Measurements from ENCODE around the gene B3GALT4. TPM values are rescaled to one million over a fixed set of nuclear protein-coding genes. Genes with fewer than 3 reads are reported as not detected.
A peak's percentile ranks its signal among the peaks of the same experiment; 100 is the strongest.

Gene B3GALT4
- total and polyA plus RNA-seq, 4 donors: 5.8 to 12.9 (median 7.2) TPM

DNA sequence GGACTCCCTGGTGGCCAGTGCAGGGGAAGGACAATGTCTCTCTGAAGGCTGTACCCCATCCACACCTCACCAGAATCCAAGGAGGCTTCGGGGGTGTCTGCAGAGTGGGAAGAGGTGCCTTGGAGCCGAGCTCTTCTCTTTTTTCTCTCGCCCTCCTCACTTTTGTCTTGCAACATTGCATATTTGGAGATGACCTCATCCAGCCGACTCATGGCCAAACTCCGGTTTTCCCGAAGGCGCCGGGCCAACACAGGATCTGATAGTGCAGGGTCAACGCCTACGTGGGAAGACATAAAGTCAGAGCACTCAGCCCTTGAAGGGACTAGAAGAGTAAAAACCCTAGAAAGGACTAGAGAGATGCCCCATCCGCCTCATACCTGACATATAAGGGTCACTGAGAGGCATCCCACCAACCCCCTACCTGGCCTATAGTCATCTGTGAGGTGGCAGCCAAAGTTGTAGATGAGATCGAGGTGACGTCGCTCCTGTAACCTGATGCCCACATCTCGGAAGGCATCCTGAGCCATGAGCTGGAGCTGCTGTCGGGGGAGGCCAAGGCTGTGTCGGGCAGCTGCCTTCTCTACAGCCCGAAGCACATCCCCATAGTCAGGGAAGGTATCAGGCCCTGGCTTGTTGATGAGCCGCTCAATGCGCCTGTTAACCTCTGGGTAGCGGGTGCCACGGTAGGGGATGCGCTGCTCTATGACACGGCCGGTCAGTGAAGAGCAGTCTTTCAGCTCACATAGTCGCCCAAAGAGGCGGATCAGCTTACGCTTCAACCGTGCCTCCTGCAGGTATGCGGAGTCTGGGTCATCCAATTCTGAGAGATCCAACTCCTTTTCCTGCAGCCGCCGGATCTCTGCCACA, 43.6 kb downstream of the B3GALT4 start:
- 91% methylated on average over 30 of the region's 32 CpGs for WGBS (ENCODE audit: insufficient coverage)
- Histone ChIP-seq H3K27me3 (ENCODE audit: control insufficient read depth, insufficient read depth, low read length) (no peaks in the 10 kb centered on the region), H3K4me3 (ENCODE audit: low read depth, low read length) (no peak overlapping the region), H3K36me3 (ENCODE audit: control insufficient read depth, insufficient read depth, low read length) (peaks cover 43% of the 10 kb centered on the region), H3K27ac (ENCODE audit: low read depth, low read length) (no peak overlapping the region), H3K4me1 (ENCODE audit: control insufficient read depth, insufficient read depth, low read length) (peaks cover 52% of the 10 kb centered on the region), H3K9me3 (ENCODE audit: control insufficient read depth, insufficient read depth, low read length) (no peaks in the 10 kb centered on the region)
- no peak for DNase-seq (ENCODE audit: low read depth in 4 of 6, low spot score in 6 of 6)

DNA sequence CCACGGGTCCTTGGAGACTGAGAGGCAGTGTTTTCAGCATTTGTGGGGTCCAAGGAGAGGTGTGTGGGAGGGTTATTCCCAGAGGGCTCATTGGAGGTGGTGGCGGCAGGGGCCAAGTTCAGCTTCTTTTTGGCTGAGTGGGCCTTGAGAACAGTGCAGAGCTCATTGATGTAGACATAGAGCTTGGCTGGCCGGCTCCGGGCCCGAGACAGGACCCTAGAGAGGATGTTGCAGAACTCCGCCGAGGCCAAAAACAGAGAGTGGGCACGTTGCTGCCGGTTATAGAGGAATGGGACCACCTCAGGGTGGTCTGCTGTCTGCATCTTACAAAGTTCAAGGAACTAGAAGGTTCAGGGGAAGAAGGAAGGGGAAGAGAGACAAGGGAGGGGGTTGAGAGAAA, 44.3 kb downstream of the B3GALT4 start:
- Histone ChIP-seq H3K27ac (ENCODE audit: low read depth, low read length) (no peak overlapping the region), H3K9me3 (ENCODE audit: control insufficient read depth, insufficient read depth, low read length) (no peaks in the 10 kb centered on the region), H3K27me3 (ENCODE audit: control insufficient read depth, insufficient read depth, low read length) (no peaks in the 10 kb centered on the region), H3K4me3 (ENCODE audit: low read depth, low read length) (no peak overlapping the region), H3K4me1 (ENCODE audit: control insufficient read depth, insufficient read depth, low read length) (peaks cover 50% of the 10 kb centered on the region), H3K36me3 (ENCODE audit: control insufficient read depth, insufficient read depth, low read length) (peaks cover 36% of the 10 kb centered on the region)
- no peak for DNase-seq (ENCODE audit: low read depth in 4 of 6, low spot score in 6 of 6)
- 84% methylated on average over 9 of the region's 9 CpGs for WGBS (ENCODE audit: insufficient coverage)

DNA sequence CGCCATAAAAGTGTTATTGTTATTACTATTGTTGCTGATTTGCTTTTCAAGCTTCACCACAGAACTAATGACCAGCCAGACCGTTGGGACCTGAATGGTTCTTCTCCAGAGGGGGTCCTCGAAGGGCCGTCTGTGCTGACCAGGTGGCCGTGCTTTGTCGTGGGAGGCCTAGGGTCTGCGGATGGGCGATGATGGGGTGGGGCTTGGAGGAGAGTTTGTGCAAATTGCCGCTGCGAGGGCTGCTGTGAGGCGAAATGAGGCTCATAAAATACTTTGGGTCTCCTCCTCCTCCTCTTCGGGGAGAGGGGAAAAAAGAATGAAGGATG, 46.7 kb downstream of the B3GALT4 start:
- 0% methylated on average over 5 of the region's 12 CpGs for WGBS (ENCODE audit: insufficient coverage)
- Histone ChIP-seq H3K36me3 (ENCODE audit: control insufficient read depth, insufficient read depth, low read length) (peaks cover 30% of the 10 kb centered on the region), H3K9me3 (ENCODE audit: control insufficient read depth, insufficient read depth, low read length) (no peaks in the 10 kb centered on the region), H3K4me1 (ENCODE audit: control insufficient read depth, insufficient read depth, low read length) (peaks cover 34% of the 10 kb centered on the region), H3K27me3 (ENCODE audit: control insufficient read depth, insufficient read depth, low read length) (no peaks in the 10 kb centered on the region), H3K4me3 (ENCODE audit: low read depth, low read length) (peak overlapping the region; percentile 82), H3K27ac (ENCODE audit: low read depth, low read length) (peak overlapping the region; percentile 94)
- DNase-seq (ENCODE audit: low read depth in 4 of 6, low spot score in 6 of 6): no peak

DNA sequence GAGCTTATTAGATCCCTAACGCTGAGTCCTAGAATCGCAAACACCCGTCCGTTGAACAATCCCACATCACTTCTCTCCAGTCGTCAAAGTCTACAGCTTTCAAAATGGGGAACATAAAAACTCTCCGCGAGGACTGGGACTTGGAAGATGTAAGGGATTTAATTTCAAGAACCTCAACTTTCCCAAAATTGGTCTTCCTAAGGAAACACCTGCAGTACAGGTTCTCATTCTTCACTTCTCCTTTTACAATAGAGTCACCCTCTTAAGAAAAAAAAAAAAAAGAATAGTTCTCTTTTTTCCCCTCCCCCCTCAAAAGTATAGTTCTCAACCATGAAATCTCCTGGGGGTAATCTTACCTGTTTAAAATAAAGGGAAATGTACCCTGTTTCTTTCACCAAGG, 47.2 kb downstream of the B3GALT4 start:
- Histone ChIP-seq H3K9me3 (ENCODE audit: control insufficient read depth, insufficient read depth, low read length) (no peaks in the 10 kb centered on the region), H3K27me3 (ENCODE audit: control insufficient read depth, insufficient read depth, low read length) (no peaks in the 10 kb centered on the region), H3K4me3 (ENCODE audit: low read depth, low read length) (peak overlapping the region; percentile 82), H3K36me3 (ENCODE audit: control insufficient read depth, insufficient read depth, low read length) (peaks cover 25% of the 10 kb centered on the region), H3K27ac (ENCODE audit: low read depth, low read length) (no peak overlapping the region), H3K4me1 (ENCODE audit: control insufficient read depth, insufficient read depth, low read length) (peaks cover 29% of the 10 kb centered on the region)
- no CpG with 5 or more reads among the region's 7 CpGs for WGBS (ENCODE audit: insufficient coverage)
- DNase-seq (ENCODE audit: low read depth in 4 of 6, low spot score in 6 of 6): peak in 1 of 6 donors; percentile 24

Other genes with a start within 250 kb of the B3GALT4 start
- 10 to 100 TPM; 19.8 to 23.1 TPM for gene HLA-DPA1, start 203.5 kb upstream of the B3GALT4 start, total RNA-seq
- gene HLA-DPA1, start 203.5 kb upstream of the B3GALT4 start, polyA plus RNA-seq (ENCODE audit: insufficient read length in 2 of 2): 10 to 100 TPM in 1 of 2 donors, 1 to 10 TPM in 1; 6.6 to 13.7 TPM
- gene HLA-DPB1, start 201.1 kb upstream of the B3GALT4 start, total RNA-seq: 10 to 100 TPM; 15.4 to 21.3 TPM
- gene HLA-DPB1, start 201.1 kb upstream of the B3GALT4 start, polyA plus RNA-seq (ENCODE audit: insufficient read length in 2 of 2): 10 to 100 TPM; 10.5 to 11.4 TPM
- 1 to 10 TPM; 2.8 to 4.9 TPM for gene COL11A2, start 84.7 kb upstream of the B3GALT4 start, total RNA-seq
- 10 to 100 TPM; 10.4 to 12.6 TPM for gene COL11A2, start 84.7 kb upstream of the B3GALT4 start, polyA plus RNA-seq (ENCODE audit: insufficient read length in 2 of 2)
- gene RXRB, start 76.5 kb upstream of the B3GALT4 start, total RNA-seq: 10 to 100 TPM; 19.2 to 32.3 TPM
- gene RXRB, start 76.5 kb upstream of the B3GALT4 start, polyA plus RNA-seq (ENCODE audit: insufficient read length in 2 of 2): 10 to 100 TPM; 61.6 to 79.0 TPM
- 10 to 100 TPM; 55.0 to 87.3 TPM for gene SLC39A7, start 76.3 kb upstream of the B3GALT4 start, total RNA-seq
- 100 to 1,000 TPM in 1 of 2 donors, 10 to 100 TPM in 1; 86.7 to 103 TPM for gene SLC39A7, start 76.3 kb upstream of the B3GALT4 start, polyA plus RNA-seq (ENCODE audit: insufficient read length in 2 of 2)
- gene HSD17B8, start 72.5 kb upstream of the B3GALT4 start, total RNA-seq: 10 to 100 TPM in 1 of 2 donors, 1 to 10 TPM in 1; 7.8 to 24.8 TPM
- 10 to 100 TPM in 1 of 2 donors, 1 to 10 TPM in 1; 8.5 to 10.5 TPM for gene HSD17B8, start 72.5 kb upstream of the B3GALT4 start, polyA plus RNA-seq (ENCODE audit: insufficient read length in 2 of 2)
- 10 to 100 TPM; 19.0 to 43.9 TPM for gene RING1, start 68.6 kb upstream of the B3GALT4 start, total RNA-seq
- gene RING1, start 68.6 kb upstream of the B3GALT4 start, polyA plus RNA-seq (ENCODE audit: insufficient read length in 2 of 2): 10 to 100 TPM; 63.3 to 71.0 TPM
- 10 to 100 TPM; 35.4 to 49.3 TPM for gene VPS52, start 5.2 kb upstream of the B3GALT4 start, total RNA-seq
- 10 to 100 TPM; 69.2 to 87.3 TPM for gene VPS52, start 5.2 kb upstream of the B3GALT4 start, polyA plus RNA-seq (ENCODE audit: insufficient read length in 2 of 2)
- gene RPS18, start 5.0 kb upstream of the B3GALT4 start, total RNA-seq: 1,000 to 10,000 TPM; 1,293 to 3,565 TPM
- gene RPS18, start 5.0 kb upstream of the B3GALT4 start, polyA plus RNA-seq (ENCODE audit: insufficient read length in 2 of 2): 1,000 to 10,000 TPM; 1,607 to 1,704 TPM
- 10 to 100 TPM; 31.7 to 53.8 TPM for gene WDR46, start 12.1 kb downstream of the B3GALT4 start, total RNA-seq
- gene WDR46, start 12.1 kb downstream of the B3GALT4 start, polyA plus RNA-seq (ENCODE audit: insufficient read length in 2 of 2): 10 to 100 TPM; 51.8 to 60.5 TPM
- gene PFDN6, start 12.5 kb downstream of the B3GALT4 start, total RNA-seq: 10 to 100 TPM; 30.4 to 54.4 TPM
- gene PFDN6, start 12.5 kb downstream of the B3GALT4 start, polyA plus RNA-seq (ENCODE audit: insufficient read length in 2 of 2): 10 to 100 TPM; 78.5 to 80.2 TPM
- gene RGL2, start 21.8 kb downstream of the B3GALT4 start, total RNA-seq: 10 to 100 TPM; 23.6 to 63.8 TPM
- gene RGL2, start 21.8 kb downstream of the B3GALT4 start, polyA plus RNA-seq (ENCODE audit: insufficient read length in 2 of 2): 100 to 1,000 TPM; 101 to 119 TPM
- gene TAPBP, start 37.0 kb downstream of the B3GALT4 start, total RNA-seq: 10 to 100 TPM; 42.8 to 48.0 TPM
- 10 to 100 TPM; 41.3 to 49.2 TPM for gene TAPBP, start 37.0 kb downstream of the B3GALT4 start, polyA plus RNA-seq (ENCODE audit: insufficient read length in 2 of 2)
- 10 to 100 TPM; 16.4 to 26.8 TPM for gene ZBTB22, start 40.6 kb downstream of the B3GALT4 start, total RNA-seq
- gene ZBTB22, start 40.6 kb downstream of the B3GALT4 start, polyA plus RNA-seq (ENCODE audit: insufficient read length in 2 of 2): 10 to 100 TPM; 25.3 to 25.4 TPM
- gene DAXX, start 45.8 kb downstream of the B3GALT4 start, total RNA-seq: 10 to 100 TPM; 18.0 to 35.5 TPM
- gene DAXX, start 45.8 kb downstream of the B3GALT4 start, polyA plus RNA-seq (ENCODE audit: insufficient read length in 2 of 2): 10 to 100 TPM; 50.8 to 51.9 TPM
- 10 to 100 TPM in 1 of 2 donors, 1 to 10 TPM in 1; 6.7 to 12.9 TPM for gene KIFC1, start 114.7 kb downstream of the B3GALT4 start, total RNA-seq
- gene KIFC1, start 114.7 kb downstream of the B3GALT4 start, polyA plus RNA-seq (ENCODE audit: insufficient read length in 2 of 2): 10 to 100 TPM; 18.0 to 25.9 TPM
- gene PHF1, start 133.9 kb downstream of the B3GALT4 start, total RNA-seq: 10 to 100 TPM; 17.2 to 55.4 TPM
- 100 to 1,000 TPM; 116 to 128 TPM for gene PHF1, start 133.9 kb downstream of the B3GALT4 start, polyA plus RNA-seq (ENCODE audit: insufficient read length in 2 of 2)
- gene CUTA, start 141.0 kb downstream of the B3GALT4 start, total RNA-seq: 100 to 1,000 TPM in 1 of 2 donors, 10 to 100 TPM in 1; 64.9 to 202 TPM
- 100 to 1,000 TPM; 211 to 241 TPM for gene CUTA, start 141.0 kb downstream of the B3GALT4 start, polyA plus RNA-seq (ENCODE audit: insufficient read length in 2 of 2)
- 10 to 100 TPM; 11.5 to 21.0 TPM for gene SYNGAP1, start 142.9 kb downstream of the B3GALT4 start, total RNA-seq
- 10 to 100 TPM; 84.7 to 98.9 TPM for gene SYNGAP1, start 142.9 kb downstream of the B3GALT4 start, polyA plus RNA-seq (ENCODE audit: insufficient read length in 2 of 2)
- gene ZBTB9, start 177.5 kb downstream of the B3GALT4 start, total RNA-seq: 10 to 100 TPM in 1 of 2 donors, 1 to 10 TPM in 1; 7.1 to 13.1 TPM
- gene ZBTB9, start 177.5 kb downstream of the B3GALT4 start, polyA plus RNA-seq (ENCODE audit: insufficient read length in 2 of 2): 10 to 100 TPM; 12.6 to 14.1 TPM

All from spinal cord (tissue), 10 donors.